ENCODE data around the gene NOTCH4. TPM values are rescaled to one million over a fixed set of nuclear protein-coding genes. Genes with fewer than 3 reads are reported as not detected.

The NOTCH4 gene
- total RNA-seq, 4 donors from 2014 or later: 15.1 to 208 (median 49.7) TPM

DNA sequence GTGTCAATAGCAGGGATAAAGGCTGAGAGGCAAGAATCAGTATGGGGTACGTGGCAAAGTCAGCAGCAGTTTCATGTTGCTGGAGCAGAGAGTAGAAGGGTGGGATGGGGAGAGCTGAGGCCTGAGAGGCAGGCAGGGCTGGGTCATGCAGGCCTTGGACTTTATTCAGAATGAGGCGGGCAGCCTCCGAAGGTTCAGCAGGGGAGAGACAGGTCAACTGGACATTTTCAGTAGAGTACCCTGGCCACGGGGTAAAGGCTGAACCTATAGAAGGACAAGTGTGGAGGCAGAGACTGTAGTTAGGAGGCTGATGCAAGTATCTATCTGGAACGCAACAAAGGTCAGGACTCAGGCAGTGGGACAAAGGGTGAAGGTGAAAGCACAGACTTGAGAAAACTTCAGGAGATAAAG is 13.7 kb downstream of the NOTCH4 start:
- DNase-seq (ENCODE audit: low spot score) (no peak), ATAC-seq (ENCODE audit: low FRiP score) (no peak)
- TF ChIP-seq, protein P1, sequence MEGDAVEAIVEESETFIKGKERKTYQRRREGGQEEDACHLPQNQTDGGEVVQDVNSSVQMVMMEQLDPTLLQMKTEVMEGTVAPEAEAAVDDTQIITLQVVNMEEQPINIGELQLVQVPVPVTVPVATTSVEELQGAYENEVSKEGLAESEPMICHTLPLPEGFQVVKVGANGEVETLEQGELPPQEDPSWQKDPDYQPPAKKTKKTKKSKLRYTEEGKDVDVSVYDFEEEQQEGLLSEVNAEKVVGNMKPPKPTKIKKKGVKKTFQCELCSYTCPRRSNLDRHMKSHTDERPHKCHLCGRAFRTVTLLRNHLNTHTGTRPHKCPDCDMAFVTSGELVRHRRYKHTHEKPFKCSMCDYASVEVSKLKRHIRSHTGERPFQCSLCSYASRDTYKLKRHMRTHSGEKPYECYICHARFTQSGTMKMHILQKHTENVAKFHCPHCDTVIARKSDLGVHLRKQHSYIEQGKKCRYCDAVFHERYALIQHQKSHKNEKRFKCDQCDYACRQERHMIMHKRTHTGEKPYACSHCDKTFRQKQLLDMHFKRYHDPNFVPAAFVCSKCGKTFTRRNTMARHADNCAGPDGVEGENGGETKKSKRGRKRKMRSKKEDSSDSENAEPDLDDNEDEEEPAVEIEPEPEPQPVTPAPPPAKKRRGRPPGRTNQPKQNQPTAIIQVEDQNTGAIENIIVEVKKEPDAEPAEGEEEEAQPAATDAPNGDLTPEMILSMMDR (IDR thresholded peaks at IDR 0.05): no peak

DNA sequence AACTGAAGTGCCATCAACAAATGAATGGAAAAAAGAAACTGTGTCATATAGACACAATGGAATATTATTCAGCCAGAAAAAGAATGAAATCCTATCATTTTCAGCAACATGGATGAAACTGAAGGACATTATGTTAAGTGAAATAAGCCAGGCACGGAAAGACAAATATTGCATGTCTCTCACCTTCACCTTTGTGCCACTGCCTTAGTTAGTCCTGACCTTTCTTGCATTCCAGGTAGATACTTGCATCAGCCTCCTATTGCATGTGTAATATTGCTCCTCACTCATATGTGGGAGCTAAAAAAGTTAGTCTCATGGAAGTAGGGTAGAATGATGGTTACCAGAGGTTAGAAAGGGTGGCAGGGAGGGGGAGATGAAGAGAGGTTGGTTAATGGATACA is 14.9 kb downstream of the NOTCH4 start:
- TF ChIP-seq, protein P1 (IDR thresholded peaks at IDR 0.05): no peak
- no peak for ATAC-seq (ENCODE audit: low FRiP score)
- no peak for DNase-seq (ENCODE audit: low spot score)

DNA sequence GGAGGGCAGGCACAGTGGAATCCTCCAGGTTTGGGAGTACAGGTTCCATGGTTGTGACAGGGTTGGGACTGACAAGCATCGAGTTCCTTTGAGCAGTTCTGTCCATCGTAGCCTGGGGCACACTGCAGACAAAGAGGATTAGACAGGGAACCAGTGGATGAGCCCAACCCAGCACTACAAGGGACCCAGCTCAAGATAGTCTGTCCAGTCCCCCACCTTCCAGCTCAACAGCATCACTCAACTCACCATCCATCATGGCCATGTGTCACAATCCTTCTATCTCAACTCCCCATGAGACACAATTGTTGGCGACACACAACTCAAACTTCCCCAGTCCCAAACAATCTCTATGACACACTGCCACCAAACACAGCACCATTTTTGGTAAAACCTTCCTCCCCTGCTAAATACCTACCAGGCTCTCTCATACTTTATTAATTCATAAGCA is 19.6 kb downstream of the NOTCH4 start:
- TF ChIP-seq, protein P1 (IDR thresholded peaks at IDR 0.05): no peak
- ATAC-seq (ENCODE audit: low FRiP score) (no peak), DNase-seq (ENCODE audit: low spot score) (no peak)

DNA sequence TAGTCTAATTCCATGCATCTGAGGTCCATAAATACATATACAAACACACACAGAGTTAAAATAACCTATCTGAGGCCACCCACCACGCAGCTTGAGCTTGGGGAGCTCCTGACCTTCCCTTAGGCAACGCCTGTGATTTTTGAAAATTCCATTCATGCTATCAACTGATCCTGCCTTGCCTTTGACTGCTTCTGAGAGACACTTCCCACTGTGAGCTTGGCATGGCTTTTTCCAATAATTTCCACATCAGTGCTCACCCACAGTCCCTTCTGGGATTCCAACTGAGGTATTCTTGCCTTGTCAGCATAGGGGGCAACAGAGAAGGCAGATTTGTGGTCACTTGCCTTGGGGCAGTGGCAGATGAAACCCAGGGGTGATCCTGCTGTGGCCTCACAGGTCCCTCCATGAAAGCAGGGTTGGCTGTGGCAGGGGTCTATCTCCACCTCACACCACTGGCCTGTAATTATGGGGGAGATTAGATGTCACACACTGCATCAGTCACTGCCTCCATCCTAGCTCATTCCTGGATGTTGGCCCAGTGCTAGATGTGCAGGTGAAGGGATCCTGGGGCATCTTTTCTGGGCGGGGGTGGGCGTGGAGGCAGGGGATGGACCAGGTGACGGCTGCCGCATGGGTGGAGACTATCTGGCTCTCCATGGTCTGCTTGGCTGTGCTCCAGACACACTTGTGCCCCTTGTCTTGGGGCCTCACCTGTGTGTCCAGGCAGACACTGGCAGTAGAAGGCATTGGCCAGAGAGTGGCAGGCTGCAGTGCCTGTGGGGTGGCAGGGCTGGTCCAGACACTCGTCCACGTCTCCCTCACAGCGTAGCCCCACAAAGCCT is 20.2 kb downstream of the NOTCH4 start:
- TF ChIP-seq, protein P1 (IDR thresholded peaks at IDR 0.05): no peak
- no peak for DNase-seq (ENCODE audit: low spot score)
- ATAC-seq (ENCODE audit: low FRiP score): no peak

DNA sequence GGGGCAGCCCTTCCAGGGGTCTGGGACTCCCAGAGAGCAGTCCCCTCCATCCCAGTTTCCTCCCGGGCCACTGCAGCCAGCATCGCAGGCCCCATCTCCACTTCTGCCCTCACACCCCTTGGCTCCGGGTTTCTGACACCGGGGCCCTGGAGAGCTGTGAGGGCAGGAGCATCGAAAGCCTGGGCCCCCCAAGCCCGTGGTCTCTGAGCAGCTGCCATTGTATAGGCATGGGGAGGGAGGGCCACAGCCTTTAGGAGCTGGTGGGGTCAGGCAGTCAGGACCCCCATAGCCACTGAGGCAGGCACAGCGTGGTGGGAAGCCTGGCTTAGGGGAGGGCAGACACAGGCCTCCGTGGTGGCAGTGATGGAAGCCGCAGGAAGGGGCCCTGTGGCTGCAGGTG is 21.7 kb downstream of the NOTCH4 start:
- TF ChIP-seq, protein P1 (IDR thresholded peaks at IDR 0.05): no peak
- DNase-seq (ENCODE audit: low spot score) (no peak), ATAC-seq (ENCODE audit: low FRiP score) (no peak)

DNA sequence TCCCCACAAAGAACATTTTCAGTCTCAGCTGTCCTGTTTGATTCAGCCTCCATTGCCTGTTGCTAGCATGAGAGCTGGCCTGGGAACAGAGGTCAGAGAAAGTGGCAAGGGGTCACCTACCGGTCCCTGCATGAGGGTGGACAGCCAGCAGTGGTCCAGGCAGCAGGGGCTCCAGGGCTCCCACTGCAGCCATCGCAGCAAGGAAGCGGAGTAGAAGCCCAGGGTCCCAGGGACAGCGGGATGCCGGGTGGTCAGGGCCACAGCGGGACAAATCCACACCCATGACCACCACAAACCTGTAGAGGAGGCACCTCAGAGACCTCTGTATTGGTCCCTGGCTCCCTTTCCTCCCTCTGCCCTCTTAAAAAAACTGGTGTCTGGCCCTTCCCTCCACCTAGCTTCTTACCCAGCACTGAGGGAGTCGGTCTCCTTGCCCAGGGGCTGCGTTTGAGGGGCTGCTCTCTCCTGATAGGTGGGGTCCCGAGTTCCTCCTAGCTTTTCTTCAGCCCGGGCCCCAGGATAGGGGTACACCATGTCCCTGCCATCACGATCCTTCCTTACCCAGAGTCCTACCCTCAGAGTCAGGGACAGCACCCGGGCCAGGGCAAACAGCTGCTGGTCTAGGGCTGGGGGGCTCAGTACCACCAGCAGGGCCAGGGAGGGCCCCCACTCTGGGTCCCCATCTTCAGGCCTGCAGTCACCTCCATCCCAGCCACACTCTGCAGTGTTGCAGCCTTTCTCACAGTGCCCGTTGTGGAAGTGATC is 23.0 kb downstream of the NOTCH4 start:
- DNase-seq (ENCODE audit: low spot score) (no peak), ATAC-seq (ENCODE audit: low FRiP score) (no peak)
- TF ChIP-seq, protein P1 (IDR thresholded peaks at IDR 0.05): no peak
